NCI-H1694 treated with DMSO at 0.1 percent for 48 hours (cell line): Measurements from ENCODE around the gene FBXO33.

Experiments used
- DNase-seq: peaks from one replicate; lab custom pipeline; 2025; lab: John Stamatoyannopoulos, UW

The FBXO33 gene

DNA sequence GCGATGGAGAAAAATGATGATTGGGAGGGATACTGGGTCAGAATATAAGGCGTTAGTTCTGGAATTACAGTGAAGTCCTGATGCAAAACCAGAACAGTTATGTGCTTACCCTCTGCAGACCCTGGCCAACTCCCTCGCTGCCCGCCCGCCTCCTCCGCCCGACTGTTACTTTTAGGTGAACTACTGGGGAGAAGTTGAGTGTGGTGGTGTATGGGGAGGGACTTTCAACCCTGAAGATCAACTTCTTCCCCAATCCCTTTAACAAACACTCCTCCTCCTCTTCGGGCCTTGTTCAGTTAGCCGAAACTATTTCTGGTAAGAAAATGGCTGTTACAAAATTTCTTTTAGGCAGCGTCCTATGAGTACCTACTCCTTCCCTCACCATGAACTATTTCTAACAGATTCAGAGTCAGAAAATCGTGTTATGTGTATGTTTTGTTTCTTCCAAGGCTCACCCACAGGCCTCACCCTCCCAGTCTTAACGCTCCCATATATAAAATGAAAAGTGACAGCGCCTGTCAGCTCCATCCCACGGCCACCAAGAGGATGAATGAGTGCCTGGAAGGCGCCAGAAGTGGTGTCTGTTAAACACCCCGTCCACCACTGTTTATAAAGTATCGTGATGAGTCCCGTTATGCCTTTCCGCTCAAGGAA is 1.3 kb downstream of the FBXO33 start:
- DNase-seq: no peak

DNA sequence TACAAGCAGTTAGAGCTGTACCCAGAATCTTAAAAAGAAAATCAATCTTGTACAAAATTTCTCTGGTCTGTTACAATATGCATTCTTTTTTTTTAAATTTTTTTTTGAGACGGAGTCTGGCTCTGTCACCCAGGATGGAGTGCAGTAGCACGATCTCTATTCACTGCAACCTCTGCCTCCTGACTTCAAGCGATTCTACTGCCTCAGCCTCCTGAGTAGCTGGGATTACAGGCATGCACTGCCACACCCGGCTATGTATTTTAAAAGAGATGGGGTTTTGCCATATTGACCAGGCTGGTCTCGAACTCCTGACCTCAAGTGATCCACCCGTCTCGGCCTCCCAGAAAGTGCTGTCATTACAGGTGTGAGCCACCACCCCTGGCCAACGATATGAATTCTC is 4.1 kb downstream of the FBXO33 start:
- no peak for DNase-seq

DNA sequence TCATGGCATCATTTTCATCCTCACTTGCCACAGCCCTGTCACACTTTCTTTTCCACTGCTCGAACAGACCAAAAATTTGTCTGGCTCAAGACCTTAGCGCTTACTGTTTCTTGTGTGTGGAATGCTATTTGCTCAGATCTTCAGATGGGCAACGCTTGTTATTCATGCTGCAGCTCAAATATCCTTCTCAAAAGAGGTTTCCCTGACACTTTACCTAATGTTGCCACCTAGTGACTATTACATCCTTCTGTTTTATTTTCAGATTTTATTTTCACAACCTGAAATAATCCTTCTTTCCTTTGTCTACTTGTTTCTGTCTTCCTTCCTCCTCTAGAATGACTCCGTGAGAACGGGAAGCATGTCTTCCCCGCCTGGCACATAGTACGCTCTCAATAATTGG is 5.6 kb downstream of the FBXO33 start:
- peak; percentile 31 for DNase-seq

DNA sequence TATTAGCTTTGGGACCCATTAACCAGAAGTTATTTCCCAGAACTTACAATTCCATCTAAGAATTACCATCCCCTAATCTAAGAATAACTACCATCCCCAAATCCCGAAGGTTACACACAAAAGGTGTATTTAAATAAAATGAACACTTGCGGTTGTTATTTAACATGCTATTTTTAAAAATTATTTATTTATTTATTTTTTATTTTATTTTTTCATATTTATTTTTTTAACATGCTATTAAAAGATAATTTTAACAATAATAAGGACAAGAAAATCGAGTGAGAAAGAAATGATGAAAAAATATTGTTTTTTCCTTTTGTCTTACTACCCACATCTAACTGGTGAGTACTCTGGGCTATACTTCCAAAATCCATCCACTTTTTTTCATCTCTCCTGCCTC is 6.3 kb downstream of the FBXO33 start:
- no peak for DNase-seq

DNA sequence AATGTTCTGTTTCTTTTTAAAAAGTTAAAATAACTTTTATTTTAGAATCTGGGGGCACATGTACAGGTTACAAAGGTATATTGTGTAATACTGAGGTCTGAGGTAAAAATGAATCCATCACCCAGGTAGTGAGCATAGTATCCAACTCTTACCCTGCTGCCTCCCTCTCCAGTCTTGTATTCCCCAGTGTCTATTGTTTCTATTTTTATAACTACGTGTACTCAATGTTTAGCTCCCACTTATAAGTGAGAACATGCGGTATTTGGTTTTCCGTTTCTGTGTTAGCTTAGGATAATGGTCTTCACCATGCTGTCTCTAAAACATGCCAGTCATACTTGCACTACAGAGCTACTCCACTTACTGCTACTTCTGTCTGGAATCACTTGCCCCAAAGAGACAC is 8.4 kb downstream of the FBXO33 start:
- DNase-seq: no peak

DNA sequence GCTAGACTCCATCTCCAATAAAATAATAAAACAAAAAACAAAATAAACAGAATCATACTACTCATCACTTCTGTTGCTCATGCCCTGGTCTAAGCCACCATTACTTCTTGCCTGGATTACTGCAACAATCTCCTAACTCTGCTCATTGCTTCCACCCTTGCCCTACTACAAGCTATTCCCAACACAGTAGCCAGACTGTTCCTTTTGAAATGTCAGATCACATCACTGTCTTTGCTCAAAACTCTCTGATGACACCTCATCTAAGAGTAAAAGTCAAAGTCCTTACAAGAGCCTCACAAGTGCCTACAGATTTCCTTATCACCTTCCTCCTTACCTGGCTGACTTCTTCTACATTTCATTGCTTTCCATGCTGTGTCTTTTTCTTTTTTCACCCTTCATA is 10.0 kb downstream of the FBXO33 start:
- DNase-seq: no peak

DNA sequence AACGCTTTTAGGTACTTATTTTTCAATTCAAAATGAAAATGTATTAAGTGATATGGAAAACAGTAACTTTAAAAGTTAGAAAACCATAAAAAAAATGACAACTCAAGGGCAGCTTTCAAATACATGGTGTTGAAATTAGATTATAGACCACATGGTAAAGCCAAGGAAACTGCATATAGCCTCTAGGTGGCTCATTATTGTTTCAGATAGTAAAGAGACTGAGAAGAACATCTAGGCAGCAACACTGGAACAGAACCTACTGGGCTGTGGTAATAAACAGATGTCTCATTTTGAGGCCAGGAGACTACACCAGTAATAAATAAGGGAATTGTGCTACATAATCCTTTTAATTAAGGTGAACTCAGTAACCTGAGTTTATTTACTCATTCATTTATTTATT is 13.0 kb downstream of the FBXO33 start:
- DNase-seq: no peak

DNA sequence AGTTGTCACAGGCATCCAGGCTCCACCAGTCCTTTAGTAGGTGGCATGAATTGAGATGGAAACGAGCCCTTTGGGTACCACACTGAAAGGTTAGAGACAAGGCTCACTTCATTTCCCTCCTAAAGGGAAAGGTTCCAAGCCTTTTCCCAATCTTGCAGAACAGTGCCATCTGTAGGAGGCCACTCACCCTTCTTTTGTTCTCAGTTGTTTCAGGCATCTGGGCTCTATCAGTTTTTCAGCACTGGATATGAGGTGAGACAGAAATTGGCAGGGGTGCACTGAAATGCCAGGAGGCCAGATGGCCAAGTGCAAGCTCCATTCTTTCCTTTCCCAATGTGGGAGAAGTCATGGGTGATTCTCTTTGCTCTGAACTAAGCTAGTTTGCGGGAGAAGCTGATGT is 15.2 kb downstream of the FBXO33 start:
- DNase-seq: no peak

DNA sequence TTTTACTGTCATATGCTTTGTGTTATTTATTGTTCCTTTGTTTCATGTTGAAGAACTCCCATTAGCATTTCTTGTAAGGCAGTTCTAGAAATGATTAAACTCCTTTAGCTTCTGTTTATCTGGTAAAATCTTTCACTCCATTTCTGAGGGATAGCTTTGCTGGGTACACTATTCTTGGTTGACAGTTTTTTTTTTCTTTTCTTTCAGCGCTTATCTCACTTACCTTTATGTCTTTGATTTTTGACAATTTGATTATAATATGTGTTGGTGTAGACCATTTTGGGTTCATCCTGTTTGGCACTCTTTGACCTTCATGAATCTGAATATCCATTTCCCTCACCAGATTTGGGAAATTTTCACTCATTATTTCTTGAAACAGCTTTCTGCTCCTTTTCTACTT is 16.2 kb downstream of the FBXO33 start:
- no peak for DNase-seq

DNA sequence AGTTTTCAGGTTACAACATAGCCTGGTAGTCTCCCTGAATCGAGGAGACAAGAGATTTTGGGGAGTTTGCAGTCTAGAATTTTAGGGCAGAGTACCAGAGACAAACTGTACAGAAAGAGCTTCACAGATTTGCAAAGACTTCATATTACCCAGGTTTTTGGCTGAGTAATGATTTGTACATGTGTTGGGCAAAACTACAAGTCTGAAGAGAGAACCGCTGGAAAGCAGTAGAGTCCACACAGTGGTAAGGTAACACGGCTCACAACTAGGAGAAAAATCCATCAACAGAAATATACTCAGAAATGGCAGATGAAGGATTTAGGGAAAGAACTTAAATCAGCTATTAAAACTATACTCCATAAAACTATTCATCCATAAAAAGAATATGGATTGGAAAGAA is 25.7 kb downstream of the FBXO33 start:
- no peak for DNase-seq

DNA sequence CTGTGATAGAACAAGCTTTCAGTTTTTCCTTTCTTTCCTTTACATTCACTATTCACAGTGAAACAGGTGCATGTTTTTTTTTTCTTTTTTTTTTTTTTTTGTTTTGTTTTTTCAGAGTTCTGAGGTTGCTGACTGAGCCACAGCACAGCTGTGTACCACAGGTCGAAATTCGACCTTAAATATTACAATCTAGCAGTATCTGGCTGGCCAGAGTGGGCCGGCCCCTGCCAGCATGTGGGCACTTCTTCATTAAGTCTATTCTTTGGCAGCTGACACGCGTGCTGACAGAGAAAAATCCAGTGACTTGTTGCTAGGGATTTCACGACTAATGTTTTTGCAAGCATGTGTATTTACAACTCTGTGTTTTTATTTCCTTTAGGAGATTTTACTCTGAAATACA is 33.9 kb downstream of the FBXO33 start:
- no peak for DNase-seq

DNA sequence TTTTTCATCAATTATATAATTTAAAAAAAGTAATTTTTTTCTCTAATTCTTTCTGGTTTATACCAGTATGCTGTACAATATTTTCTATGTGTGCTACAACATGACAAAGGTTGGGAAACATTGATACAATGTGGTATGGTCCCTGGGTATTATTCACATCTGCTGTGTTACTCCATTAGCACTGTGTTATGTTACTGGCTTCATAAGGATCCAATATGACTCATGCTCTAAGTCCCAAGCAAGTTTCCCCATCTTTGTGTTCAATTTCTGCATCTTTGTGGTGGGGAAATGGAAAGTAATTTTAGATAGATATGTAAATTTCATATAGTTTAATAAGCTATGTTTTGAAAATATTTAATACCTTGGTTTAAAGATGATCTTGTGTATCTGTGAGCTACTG is 35.8 kb downstream of the FBXO33 start:
- DNase-seq: no peak

DNA sequence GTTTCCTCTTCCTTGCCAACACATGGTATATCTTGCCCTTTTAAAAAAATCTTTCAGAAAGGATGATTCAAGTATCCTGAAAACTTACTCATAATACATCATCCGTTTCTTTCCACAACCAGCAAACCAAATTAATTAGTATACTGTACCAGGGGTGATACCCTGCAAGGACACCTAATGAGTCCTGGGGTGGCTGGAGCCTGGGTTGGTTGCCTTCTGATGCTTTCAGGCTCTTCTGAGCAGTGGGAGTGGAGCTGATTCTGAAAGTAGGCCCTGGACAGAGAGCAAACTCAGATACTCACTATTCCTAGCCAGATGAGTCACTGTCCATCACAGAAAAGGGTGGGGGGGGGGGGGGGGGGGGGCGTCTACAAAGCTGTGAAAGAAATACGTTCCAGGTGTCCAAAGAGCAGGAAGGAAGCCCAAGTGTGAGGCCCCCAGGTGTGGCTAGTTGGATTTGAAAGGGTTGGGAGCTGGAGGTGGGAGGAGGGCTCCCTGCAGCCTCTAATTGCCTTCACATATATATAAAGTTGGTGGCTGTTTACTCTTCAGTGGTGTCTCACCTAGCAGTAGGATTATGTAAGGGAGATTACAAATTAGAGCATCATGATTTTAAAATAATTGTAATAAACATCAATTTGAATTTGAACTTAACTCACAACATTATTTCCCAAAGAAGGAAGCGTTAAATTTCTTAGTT is 36.5 kb downstream of the FBXO33 start:
- no peak for DNase-seq

DNA sequence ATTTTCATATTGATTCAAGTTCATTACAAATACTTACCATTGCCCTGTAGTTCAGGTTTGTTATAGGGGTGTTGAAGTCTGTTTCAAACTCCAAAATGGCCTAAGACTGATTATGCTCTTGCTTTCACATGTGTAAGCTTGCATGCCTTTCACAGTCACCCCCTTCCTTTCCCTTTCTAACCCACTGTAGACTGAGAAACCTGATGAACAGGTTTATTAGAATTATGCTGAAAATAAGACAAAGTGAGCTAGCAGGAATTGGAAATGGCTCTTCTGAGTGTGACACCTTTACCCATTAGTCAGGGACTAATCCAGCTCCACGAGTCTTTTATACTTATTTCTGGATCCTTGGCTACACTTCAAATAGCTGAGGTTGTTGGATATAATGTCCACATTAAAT is 38.9 kb downstream of the FBXO33 start:
- no peak for DNase-seq

DNA sequence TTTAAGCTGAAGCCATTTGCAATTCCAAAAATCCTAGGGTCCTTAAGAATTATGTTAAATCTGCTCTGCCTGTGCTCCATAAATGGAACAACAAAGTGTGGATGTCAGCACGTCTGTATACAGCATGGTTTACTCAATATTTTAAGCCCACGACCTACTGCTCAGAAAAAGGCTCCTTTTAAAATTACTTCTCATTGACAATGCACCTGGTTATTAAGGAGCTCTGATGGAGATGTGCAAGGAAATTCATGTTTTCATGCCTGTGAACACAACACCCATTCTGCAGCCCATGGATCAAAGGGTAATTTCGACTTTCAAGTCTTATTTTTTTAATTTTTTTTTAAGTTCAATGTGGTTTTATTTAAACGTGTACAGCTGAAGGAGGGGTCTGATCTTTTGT is 48.1 kb downstream of the FBXO33 start:
- DNase-seq: no peak

DNA sequence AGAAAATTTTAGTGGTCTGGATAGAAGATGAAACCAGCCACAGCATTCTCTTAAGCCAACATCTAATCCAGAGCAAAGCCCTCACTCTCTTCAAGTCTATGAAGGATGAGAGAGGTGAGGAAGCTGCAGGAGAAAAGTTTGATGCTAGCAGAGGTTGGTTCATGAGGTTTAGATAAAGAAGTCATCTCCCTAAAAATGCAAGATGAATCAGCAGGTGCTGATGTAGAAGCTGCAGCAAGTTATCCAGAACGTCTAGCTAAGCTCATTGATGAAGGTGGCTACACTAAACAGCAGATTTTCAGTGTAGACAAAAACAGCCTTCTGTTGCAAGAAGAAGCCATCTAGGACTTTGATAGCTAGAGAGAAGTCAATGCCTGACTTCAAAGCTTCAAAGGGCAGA is 48.5 kb downstream of the FBXO33 start:
- DNase-seq: no peak

DNA sequence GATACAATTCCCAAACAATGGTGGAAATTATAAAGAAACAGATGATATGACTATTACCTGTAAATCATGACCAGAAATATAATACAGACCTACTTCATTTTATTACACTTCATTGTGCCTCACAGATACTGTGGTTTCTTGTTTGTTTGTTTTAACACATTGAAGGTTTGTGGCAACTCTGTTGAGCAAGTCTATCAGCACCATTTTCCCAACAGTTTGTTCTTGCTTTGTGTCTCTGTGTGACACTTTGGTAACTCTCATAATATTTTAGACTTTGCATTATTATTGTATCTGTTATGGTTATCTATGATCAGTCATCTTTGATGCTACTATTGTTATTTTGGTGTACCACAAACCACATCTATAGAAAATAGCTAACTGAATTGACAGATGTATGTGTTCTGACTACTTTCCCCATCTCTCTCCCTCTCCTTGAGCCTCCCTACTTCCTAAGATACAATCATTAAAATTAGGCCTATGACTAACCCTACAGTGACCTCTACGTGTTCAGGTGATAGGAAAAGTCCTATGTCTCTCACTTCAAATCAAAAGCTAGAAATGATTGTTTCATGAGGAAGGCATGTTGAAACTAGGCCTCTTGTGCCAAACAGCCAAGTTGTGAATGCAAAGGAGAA is 49.1 kb downstream of the FBXO33 start:
- no peak for DNase-seq

DNA sequence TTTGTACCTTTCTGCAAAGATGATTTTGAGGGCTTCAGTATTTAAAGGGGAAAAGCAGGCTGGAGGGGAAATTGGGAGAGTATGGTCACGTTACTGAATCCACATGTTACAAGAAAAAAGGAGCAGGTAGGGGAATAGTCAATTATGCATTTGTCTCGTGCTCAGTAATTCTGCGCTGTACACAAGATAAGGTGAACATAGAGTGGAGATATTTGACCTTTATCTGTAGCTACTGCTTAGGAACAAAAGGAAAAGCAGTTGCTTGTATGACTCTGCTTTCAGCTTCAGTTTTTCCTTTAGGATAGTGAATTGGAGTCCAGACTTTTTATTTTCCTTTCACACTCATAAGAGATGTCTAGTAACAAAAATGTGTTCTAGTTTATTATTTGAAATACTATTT is 49.8 kb downstream of the FBXO33 start:
- DNase-seq: no peak

DNA sequence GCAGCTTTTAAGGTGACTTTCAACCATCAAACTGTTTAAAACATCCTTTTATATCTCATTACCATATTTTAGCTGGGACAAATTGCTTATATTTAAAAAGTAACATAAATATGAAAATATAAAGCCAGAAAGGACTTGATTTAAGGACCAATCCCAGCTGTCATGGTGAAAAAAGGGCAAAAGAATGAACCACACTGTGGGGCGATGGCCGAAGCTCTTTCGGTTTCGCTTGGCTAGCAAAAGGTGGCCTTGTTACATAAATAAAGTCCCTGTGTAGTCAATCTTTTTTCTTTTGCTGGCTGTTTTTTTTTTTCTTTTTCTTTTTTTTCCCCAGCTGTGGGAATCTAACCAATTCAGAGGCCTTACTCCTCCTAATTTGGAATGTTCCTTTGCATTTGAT is 50.9 kb downstream of the FBXO33 start:
- no peak for DNase-seq

DNA sequence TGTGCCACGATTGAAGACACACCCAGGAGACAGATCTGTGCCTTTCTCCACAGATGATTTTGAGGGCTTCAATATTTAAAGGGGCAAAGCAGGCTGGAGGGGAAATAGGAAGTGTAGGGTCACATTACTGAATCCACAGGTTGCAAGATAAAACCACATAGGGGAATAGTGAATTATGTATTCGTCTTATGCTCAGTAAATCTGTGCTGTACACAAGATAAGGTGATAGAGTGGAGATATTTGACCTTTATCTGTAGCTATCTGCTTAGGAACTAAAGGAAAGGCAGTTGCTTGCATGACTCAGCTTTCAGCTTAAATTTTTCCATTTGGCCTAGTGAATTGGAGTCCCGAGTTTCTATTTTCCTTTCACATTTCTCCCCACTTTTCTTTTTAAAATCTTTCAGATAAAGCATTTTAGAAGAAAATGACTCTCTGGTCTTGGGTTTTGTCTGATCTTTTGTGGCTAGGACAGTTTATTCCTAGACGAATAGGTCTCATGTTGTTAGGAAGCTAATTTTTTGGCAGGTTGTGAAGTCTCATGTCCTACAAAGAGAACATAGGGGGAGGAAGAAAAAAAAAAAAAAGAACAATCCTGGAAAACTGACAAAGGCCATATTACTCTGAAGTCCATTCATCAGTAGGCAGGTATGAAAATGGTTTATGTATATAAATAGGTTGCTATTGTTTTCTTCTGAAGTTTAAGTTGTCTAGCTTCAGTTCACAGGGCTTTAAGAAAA is 55.4 kb downstream of the FBXO33 start:
- DNase-seq: no peak

DNA sequence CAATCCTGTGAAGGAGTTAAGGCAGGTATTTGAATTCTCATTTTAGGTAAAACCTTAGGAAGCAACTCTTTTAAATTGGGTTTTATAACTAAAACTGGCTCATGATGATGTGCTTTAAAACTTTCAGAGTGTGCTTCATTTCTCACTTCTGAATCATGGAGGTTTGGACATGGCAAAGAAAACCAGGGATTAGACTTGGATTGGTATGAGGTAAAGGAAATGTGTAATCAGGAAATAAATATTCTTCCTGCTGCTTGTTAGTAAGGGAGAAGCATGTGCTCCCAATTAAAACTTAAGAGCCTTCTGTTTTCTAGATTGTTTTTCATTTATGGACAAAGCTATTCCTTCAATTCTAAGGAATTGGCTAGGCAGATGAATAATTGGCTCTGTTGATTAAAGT is 57.4 kb downstream of the FBXO33 start:
- DNase-seq: no peak

DNA sequence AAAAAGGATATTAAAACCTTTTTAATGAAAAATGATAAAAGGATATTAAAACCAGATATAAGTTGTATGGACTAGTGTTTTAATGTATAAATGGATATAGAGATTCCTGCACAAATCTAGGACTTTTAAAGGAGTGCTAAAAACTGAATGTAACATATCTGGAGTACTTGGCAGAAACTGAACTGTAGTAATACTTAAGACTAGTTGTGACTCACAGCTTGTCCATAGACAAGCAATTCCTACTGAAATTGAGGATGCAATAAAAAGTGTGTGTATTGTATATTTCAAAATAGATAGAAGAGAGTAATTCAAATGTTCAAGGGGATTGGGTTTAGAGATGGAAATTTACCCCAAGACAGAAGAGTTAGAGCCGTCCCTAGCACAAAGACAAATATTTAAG is 59.6 kb downstream of the FBXO33 start:
- DNase-seq: no peak

DNA sequence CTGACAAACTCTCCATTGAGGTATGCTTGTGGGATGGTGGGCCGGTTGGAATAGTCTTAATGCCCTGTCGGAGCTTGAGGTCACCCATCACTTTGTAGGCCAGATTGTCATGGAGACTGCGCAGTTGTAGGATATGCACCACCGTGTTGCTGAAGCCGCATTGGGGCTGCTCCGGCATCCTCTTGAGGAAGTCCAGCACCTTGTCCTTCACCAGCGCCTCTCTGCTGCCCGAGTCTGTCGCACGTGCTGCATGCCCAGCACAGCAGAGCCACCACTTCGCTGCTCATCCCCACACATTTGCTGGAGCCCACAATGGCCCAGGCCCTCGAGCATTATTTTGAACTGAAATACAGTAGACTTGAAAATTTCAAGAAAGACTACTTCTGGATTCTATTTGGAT is 61.8 kb downstream of the FBXO33 start:
- no peak for DNase-seq
